Fibroblast of skin of left biceps (primary cell): ENCODE measurements around the gene NPTX1.

Experiments used
- DNase-seq, 2 experiments: peaks; one replicate each; pipeline ENCODE4 v3.0.0-alpha.2; 2013; ENCODE audit warnings: low read depth in 2 of 2

Gene NPTX1

GRCh38 chr17:80503921-80504320 is 27.5 kb upstream of the NPTX1 start:
- DNase-seq = no peak

GRCh38 chr17:80503031-80503430 is 26.6 kb upstream of the NPTX1 start:
- no peak for DNase-seq

GRCh38 chr17:80502578-80502877 is 26.1 kb upstream of the NPTX1 start:
- no peak for DNase-seq

- no peak for DNase-seq
These were observed 25.6 kb upstream of the NPTX1 start for GRCh38 chr17:80501741-80502577.

- no peak for DNase-seq
These were observed 23.7 kb upstream of the NPTX1 start for GRCh38 chr17:80499961-80500665.

- no peak for DNase-seq
These were observed 23.2 kb upstream of the NPTX1 start for GRCh38 chr17:80499560-80499959.

- no peak for DNase-seq
These were observed 22.6 kb upstream of the NPTX1 start for GRCh38 chr17:80498920-80499410.

GRCh38 chr17:80498242-80498919 is 22.0 kb upstream of the NPTX1 start:
- DNase-seq = no peak

- no peak for DNase-seq
These were observed 21.4 kb upstream of the NPTX1 start for GRCh38 chr17:80497726-80498241.

- DNase-seq = no peak
These were observed 18.1 kb upstream of the NPTX1 start for GRCh38 chr17:80494547-80494946.

- DNase-seq = no peak
These were observed 16.1 kb upstream of the NPTX1 start for GRCh38 chr17:80492343-80493136.

GRCh38 chr17:80491478-80492342 is 15.3 kb upstream of the NPTX1 start:
- DNase-seq = no peak

- DNase-seq = no peak
These were observed 11.1 kb upstream of the NPTX1 start for GRCh38 chr17:80487511-80487910.

- no peak for DNase-seq
These were observed 10.3 kb upstream of the NPTX1 start for GRCh38 chr17:80486692-80487091.

- DNase-seq = no peak
These were observed 9.4 kb upstream of the NPTX1 start for GRCh38 chr17:80485846-80486245.

GRCh38 chr17:80482555-80483308 is 6.3 kb upstream of the NPTX1 start:
- no peak for DNase-seq

- DNase-seq = no peak
These were observed 5.6 kb upstream of the NPTX1 start for GRCh38 chr17:80482058-80482318.

GRCh38 chr17:80481284-80482057 is 5.1 kb upstream of the NPTX1 start:
- DNase-seq = no peak

GRCh38 chr17:80480248-80480647 is 3.8 kb upstream of the NPTX1 start:
- no peak for DNase-seq

GRCh38 chr17:80479246-80479566 is 2.8 kb upstream of the NPTX1 start:
- DNase-seq = no peak
